SU-DHL-6 (cell line): ENCODE results near the gene DAAM2.

Experiments
- H2AFZ ChIP-seq: fragments of 200-600 bp; sonication (generic); 2 replicates; pipeline ENCODE4 v1.6.1; 2014; ENCODE audit warnings: low read depth, mild to moderate bottlenecking, moderate library complexity, mixed read lengths, antibody characterized with exemption, low read length; ENCODE audit not compliant: severe bottlenecking
- H3F3A ChIP-seq: fragments of 200-600 bp; shearing (Covaris generic); 2 replicates; pipeline ENCODE4 v1.6.0; 2016; ENCODE audit warnings: antibody characterized with exemption, mild to moderate bottlenecking; ENCODE audit not compliant: insufficient read depth
- H3K27ac ChIP-seq: fragments of 200-600 bp; sonication (generic); 2 replicates; pipeline ENCODE4 v1.5.1; 2016; ENCODE audit warnings: low read depth, mild to moderate bottlenecking, low read length, moderate library complexity, mixed read lengths
- H3K27me3 ChIP-seq: fragments of 200-600 bp; sonication (generic), shearing (Covaris generic); 2 replicates; pipeline ENCODE4 v1.6.0; 2014; ENCODE audit warnings: mild to moderate bottlenecking, low read length
- H3K36me3 ChIP-seq: fragments of 200-600 bp; sonication (generic); 2 replicates; pipeline ENCODE4 v1.6.1; 2014; ENCODE audit warnings: mild to moderate bottlenecking, low read length, mixed read lengths
- H3K4me2 ChIP-seq: fragments of 300-600, 200-600 bp; shearing (Covaris generic), sonication (generic); 2 replicates; pipeline ENCODE4 v1.6.0; 2014; ENCODE audit warnings: low read length, low read depth, mild to moderate bottlenecking; ENCODE audit not compliant: poor library complexity, severe bottlenecking
- H3K4me3 ChIP-seq: fragments of 200-600 bp; sonication (generic); 2 replicates; pipeline ENCODE4 v1.5.1; 2014; ENCODE audit warnings: antibody characterized with exemption, low read length, mild to moderate bottlenecking, mixed read lengths; ENCODE audit not compliant: insufficient read depth, poor library complexity, severe bottlenecking
- H3K79me2 ChIP-seq: fragments of 200-600 bp; sonication (generic); 2 replicates; pipeline ENCODE4 v1.6.1; 2014; ENCODE audit warnings: mild to moderate bottlenecking, low read length, moderate library complexity; ENCODE audit not compliant: insufficient read depth
- H3K9ac ChIP-seq: fragments of 200-600 bp; sonication (generic); 2 replicates; pipeline ENCODE4 v1.7.0; 2014; ENCODE audit warnings: mild to moderate bottlenecking, low read length
- H3K9me2 ChIP-seq: fragments of 200-600 bp; sonication (generic); replicated peaks from 2 replicates; pipeline ENCODE4 v1.6.1; 2014; ENCODE audit warnings: low read length; ENCODE audit not compliant: insufficient read depth
- H3K9me3 ChIP-seq: fragments of 200-600 bp; sonication (generic); 2 replicates; pipeline ENCODE4 v1.6.1; 2014; ENCODE audit warnings: low read length, mixed read lengths; ENCODE audit not compliant: insufficient read depth
- H4K20me1 ChIP-seq: fragments of 200-600 bp; sonication (generic); 2 replicates; pipeline ENCODE4 v1.6.1; 2014; ENCODE audit warnings: low read depth, mild to moderate bottlenecking, antibody characterized with exemption, low read length, moderate library complexity, mixed read lengths
- EZH2phosphoT487 ChIP-seq: fragments of 200-600 bp; sonication (generic), shearing (Covaris generic); conservative IDR thresholded peaks from 2 replicates; pipeline ENCODE4 v1.6.1; 2018; ENCODE audit warnings: mild to moderate bottlenecking, antibody characterized with exemption, low read length, moderate library complexity, mixed read lengths
- TF ChIP-seq, protein P1 (sequence below): fragments of 200-600 bp; sonication (generic); IDR thresholded peaks from one replicate; pipeline ENCODE4 v1.5.1; 2017; ENCODE audit warnings: antibody characterized with exemption, mild to moderate bottlenecking, low read length, moderate library complexity; ENCODE audit not compliant: insufficient read depth, poor library complexity, severe bottlenecking

The DAAM2 gene

DNA sequence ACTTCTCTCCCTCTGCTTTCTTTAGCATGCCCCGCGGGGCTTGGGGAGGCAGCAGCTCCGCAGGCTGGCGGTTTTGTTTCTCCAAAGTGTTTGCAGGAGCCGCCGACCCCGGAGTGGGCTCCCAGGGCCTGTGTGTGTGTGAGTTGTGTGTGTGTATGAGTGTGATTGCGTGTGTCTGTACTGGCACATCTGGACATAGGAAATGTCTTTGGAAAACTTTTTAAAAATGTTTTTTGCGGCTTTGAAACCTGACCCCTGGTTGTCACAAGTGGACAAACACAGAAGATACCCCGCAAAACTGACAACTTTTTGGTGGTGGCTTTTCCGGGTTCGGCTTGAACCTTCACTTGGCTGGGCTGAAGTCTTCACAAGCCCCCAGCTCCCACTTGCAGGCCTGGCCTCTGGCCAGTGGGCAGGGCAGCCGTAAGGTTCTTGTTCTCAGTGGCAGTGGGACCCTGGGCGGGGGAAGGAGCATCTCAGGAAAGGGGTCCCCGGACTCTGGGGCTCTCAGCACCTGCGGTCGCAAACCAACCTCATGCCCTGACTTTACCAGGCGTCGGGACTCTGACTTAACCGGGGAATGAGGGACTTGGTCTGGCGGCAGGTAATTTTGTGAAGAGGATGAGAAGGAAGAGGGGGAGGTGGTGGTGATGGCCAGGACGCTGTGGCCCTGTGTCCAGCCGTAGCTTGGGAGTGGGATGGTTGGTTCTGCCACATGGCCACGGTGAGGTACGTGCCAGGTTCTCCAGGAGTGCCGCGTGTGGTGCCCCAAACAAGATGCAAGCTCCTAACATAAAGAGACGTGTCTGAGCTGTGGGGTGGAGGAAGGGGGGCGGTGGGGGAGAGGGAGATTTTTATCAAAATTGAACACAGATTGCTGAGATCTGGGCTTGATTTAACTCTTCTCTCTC is 619 bp downstream of the DAAM2 start:
- Histone ChIP-seq H3K9me2 (no peaks in the 10 kb centered on the region), H3K4me2 (no peak overlapping the region), H3K27me3 (no peaks in the 10 kb centered on the region), H4K20me1 (no peaks in the 10 kb centered on the region), H3K9ac (no peak overlapping the region), H3K4me3 (no peak overlapping the region), H2AFZ (no peak overlapping the region), H3K27ac (no peak overlapping the region), H3K9me3 (no peaks in the 10 kb centered on the region), H3F3A (no peaks in the 10 kb centered on the region), H3K79me2 (no peaks in the 10 kb centered on the region), H3K36me3 (no peaks in the 10 kb centered on the region)
- TF ChIP-seq EZH2phosphoT487, result no peak
- TF ChIP-seq, protein P1, sequence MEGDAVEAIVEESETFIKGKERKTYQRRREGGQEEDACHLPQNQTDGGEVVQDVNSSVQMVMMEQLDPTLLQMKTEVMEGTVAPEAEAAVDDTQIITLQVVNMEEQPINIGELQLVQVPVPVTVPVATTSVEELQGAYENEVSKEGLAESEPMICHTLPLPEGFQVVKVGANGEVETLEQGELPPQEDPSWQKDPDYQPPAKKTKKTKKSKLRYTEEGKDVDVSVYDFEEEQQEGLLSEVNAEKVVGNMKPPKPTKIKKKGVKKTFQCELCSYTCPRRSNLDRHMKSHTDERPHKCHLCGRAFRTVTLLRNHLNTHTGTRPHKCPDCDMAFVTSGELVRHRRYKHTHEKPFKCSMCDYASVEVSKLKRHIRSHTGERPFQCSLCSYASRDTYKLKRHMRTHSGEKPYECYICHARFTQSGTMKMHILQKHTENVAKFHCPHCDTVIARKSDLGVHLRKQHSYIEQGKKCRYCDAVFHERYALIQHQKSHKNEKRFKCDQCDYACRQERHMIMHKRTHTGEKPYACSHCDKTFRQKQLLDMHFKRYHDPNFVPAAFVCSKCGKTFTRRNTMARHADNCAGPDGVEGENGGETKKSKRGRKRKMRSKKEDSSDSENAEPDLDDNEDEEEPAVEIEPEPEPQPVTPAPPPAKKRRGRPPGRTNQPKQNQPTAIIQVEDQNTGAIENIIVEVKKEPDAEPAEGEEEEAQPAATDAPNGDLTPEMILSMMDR, result no peak

DNA sequence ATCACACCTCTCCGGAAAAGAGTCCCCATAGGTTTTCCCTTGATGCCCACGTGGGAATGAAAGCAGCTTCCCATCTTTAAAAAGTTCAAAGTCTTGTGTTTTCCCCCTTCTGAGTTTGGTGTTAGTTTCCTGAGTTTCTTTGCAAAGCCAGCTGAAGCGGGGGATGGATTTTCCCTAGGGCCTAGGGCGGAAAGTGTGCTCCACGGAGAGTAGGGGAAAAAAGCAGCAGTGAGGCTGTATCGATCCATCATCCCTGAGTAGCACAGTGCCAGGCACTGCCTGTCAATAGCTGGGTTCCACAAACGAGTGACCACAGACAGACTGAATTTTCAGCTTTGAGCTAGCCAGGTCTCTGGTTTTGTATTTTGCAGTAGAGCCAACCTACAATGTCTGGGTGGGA is 1.3 kb downstream of the DAAM2 start:
- Histone ChIP-seq H4K20me1 (no peaks in the 10 kb centered on the region), H3K27me3 (no peaks in the 10 kb centered on the region), H3K4me3 (no peak overlapping the region), H3K36me3 (no peaks in the 10 kb centered on the region), H3K79me2 (no peaks in the 10 kb centered on the region), H3K4me2 (no peak overlapping the region), H3K9me2 (no peaks in the 10 kb centered on the region), H3F3A (no peaks in the 10 kb centered on the region), H3K27ac (no peak overlapping the region), H3K9me3 (no peaks in the 10 kb centered on the region), H3K9ac (no peak overlapping the region), H2AFZ (no peak overlapping the region)
- TF ChIP-seq, protein P1, result no peak
- no peak for TF ChIP-seq EZH2phosphoT487

DNA sequence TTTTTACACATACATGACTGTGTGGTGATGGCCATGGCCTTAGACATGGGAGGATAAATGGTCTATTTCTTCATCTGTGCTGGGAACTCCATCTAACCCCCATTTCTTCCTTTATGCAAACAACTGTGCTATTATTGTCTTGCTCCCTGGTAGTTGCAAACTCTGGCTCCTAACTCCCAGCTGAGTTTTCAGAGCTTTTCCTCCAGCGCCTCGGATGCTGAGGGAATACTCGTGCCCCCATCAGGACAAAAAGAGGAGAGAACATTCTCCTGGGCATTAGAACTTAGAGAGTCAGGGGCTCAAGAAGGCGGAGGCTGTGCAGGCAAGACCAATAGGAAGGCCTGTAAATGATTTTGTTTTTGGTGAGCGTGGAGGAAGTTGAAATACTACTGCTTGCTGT is 2.1 kb downstream of the DAAM2 start:
- Histone ChIP-seq H3K79me2 (no peaks in the 10 kb centered on the region), H3K9me3 (no peaks in the 10 kb centered on the region), H3K27me3 (no peaks in the 10 kb centered on the region), H3K27ac (no peak overlapping the region), H3K4me3 (no peak overlapping the region), H3K9ac (no peak overlapping the region), H3K36me3 (no peaks in the 10 kb centered on the region), H3K4me2 (no peak overlapping the region), H3F3A (no peaks in the 10 kb centered on the region), H3K9me2 (no peaks in the 10 kb centered on the region), H4K20me1 (no peaks in the 10 kb centered on the region), H2AFZ (no peak overlapping the region)
- TF ChIP-seq, protein P1, result no peak
- no peak for TF ChIP-seq EZH2phosphoT487
